ENCODE data around the gene NTRK3.

The NTRK3 gene

GRCh38 chr15:87816016-87816415 lies 440.5 kb downstream of the NTRK3 start:
- TF ChIP-seq CTCF (IDR thresholded peaks at IDR 0.05; ENCODE audit: insufficient read depth, low read depth, low read length, missing control alignments): no peak
- no peak overlapping the region for H3K4me3 ChIP-seq (ENCODE audit: low read length)
- DNase-seq (ENCODE audit: low read depth): no peak
